ENCODE results near the gene SLC9C1.

SLC9C1 gene
- 0 reads per million in 3 donors for total RNA-seq

GRCh38 chr3:112293368-112294321 lies at the start of gene SLC9C1:
SLC9C1 (minus strand) TSS chr3:112294216; CDS start chr3:112286791, 7,425 bp downstream.
- H3K27ac ChIP-seq (ENCODE audit: insufficient read depth, low read length, poor library complexity, severe bottlenecking): no peak within 1 kb of the TSS
- H3K4me3 ChIP-seq (ENCODE audit: insufficient read depth, low read depth, low read length, poor library complexity, severe bottlenecking): no peak within 1 kb of the TSS
- H3K9me3 ChIP-seq (ENCODE audit: control insufficient read depth, low read length): no peaks in the 10 kb centered on the region
- DNase-seq: peak in 1 of 3 donors; percentile 11
- peaks cover 9% of the 10 kb centered on the region for H3K4me1 ChIP-seq (ENCODE audit: control insufficient read depth, insufficient read depth, low read length, poor library complexity, severe bottlenecking)
- H3K36me3 ChIP-seq (ENCODE audit: control insufficient read depth, insufficient read depth, low read length): no peaks in the 10 kb centered on the region
- no peaks in the 10 kb centered on the region for H3K27me3 ChIP-seq (replicated peaks; ENCODE audit: control insufficient read depth, insufficient read depth, low read length, poor library complexity, severe bottlenecking)

GRCh38 chr3:112341386-112341785 lies 47.4 kb upstream of the SLC9C1 start:
- no peaks in the 10 kb centered on the region for H3K9me3 ChIP-seq (ENCODE audit: control insufficient read depth, low read length)
- H3K4me1 ChIP-seq (ENCODE audit: control insufficient read depth, insufficient read depth, low read length, poor library complexity, severe bottlenecking): no peaks in the 10 kb centered on the region
- no peaks in the 10 kb centered on the region for H3K36me3 ChIP-seq (ENCODE audit: control insufficient read depth, insufficient read depth, low read length)
- DNase-seq: no peak
- no peak overlapping the region for H3K27ac ChIP-seq (ENCODE audit: insufficient read depth, low read length, poor library complexity, severe bottlenecking)
- H3K4me3 ChIP-seq (ENCODE audit: insufficient read depth, low read depth, low read length, poor library complexity, severe bottlenecking): no peak overlapping the region
- no peaks in the 10 kb centered on the region for H3K27me3 ChIP-seq (replicated peaks; ENCODE audit: control insufficient read depth, insufficient read depth, low read length, poor library complexity, severe bottlenecking)

- H3K27me3 ChIP-seq (replicated peaks; ENCODE audit: control insufficient read depth, insufficient read depth, low read length, poor library complexity, severe bottlenecking): no peaks in the 10 kb centered on the region
- no peaks in the 10 kb centered on the region for H3K4me1 ChIP-seq (ENCODE audit: control insufficient read depth, insufficient read depth, low read length, poor library complexity, severe bottlenecking)
- no peak overlapping the region for H3K4me3 ChIP-seq (ENCODE audit: insufficient read depth, low read depth, low read length, poor library complexity, severe bottlenecking)
- H3K36me3 ChIP-seq (ENCODE audit: control insufficient read depth, insufficient read depth, low read length): no peaks in the 10 kb centered on the region
- no peak overlapping the region for H3K27ac ChIP-seq (ENCODE audit: insufficient read depth, low read length, poor library complexity, severe bottlenecking)
- no peaks in the 10 kb centered on the region for H3K9me3 ChIP-seq (ENCODE audit: control insufficient read depth, low read length)
- no peak for DNase-seq
These were observed 45.6 kb upstream of the SLC9C1 start for GRCh38 chr3:112339609-112340008.

- H3K4me1 ChIP-seq (ENCODE audit: control insufficient read depth, insufficient read depth, low read length, poor library complexity, severe bottlenecking): no peaks in the 10 kb centered on the region
- no peaks in the 10 kb centered on the region for H3K27me3 ChIP-seq (replicated peaks; ENCODE audit: control insufficient read depth, insufficient read depth, low read length, poor library complexity, severe bottlenecking)
- no peaks in the 10 kb centered on the region for H3K9me3 ChIP-seq (ENCODE audit: control insufficient read depth, low read length)
- no peak overlapping the region for H3K27ac ChIP-seq (ENCODE audit: insufficient read depth, low read length, poor library complexity, severe bottlenecking)
- H3K36me3 ChIP-seq (ENCODE audit: control insufficient read depth, insufficient read depth, low read length): no peaks in the 10 kb centered on the region
- H3K4me3 ChIP-seq (ENCODE audit: insufficient read depth, low read depth, low read length, poor library complexity, severe bottlenecking): no peak overlapping the region
- no peak for DNase-seq
These were observed 45.1 kb upstream of the SLC9C1 start for GRCh38 chr3:112339134-112339533.

GRCh38 chr3:112338727-112339056 lies 44.7 kb upstream of the SLC9C1 start:
- no peak overlapping the region for H3K27ac ChIP-seq (ENCODE audit: insufficient read depth, low read length, poor library complexity, severe bottlenecking)
- no peak for DNase-seq
- H3K9me3 ChIP-seq (ENCODE audit: control insufficient read depth, low read length): no peaks in the 10 kb centered on the region
- H3K4me3 ChIP-seq (ENCODE audit: insufficient read depth, low read depth, low read length, poor library complexity, severe bottlenecking): no peak overlapping the region
- H3K4me1 ChIP-seq (ENCODE audit: control insufficient read depth, insufficient read depth, low read length, poor library complexity, severe bottlenecking): peaks cover under 1% of the 10 kb centered on the region
- H3K27me3 ChIP-seq (replicated peaks; ENCODE audit: control insufficient read depth, insufficient read depth, low read length, poor library complexity, severe bottlenecking): no peaks in the 10 kb centered on the region
- H3K36me3 ChIP-seq (ENCODE audit: control insufficient read depth, insufficient read depth, low read length): no peaks in the 10 kb centered on the region

GRCh38 chr3:112338021-112338726 lies 44.2 kb upstream of the SLC9C1 start:
- DNase-seq: no peak
- peaks cover 5% of the 10 kb centered on the region for H3K4me1 ChIP-seq (ENCODE audit: control insufficient read depth, insufficient read depth, low read length, poor library complexity, severe bottlenecking)
- no peaks in the 10 kb centered on the region for H3K27me3 ChIP-seq (replicated peaks; ENCODE audit: control insufficient read depth, insufficient read depth, low read length, poor library complexity, severe bottlenecking)
- no peak overlapping the region for H3K4me3 ChIP-seq (ENCODE audit: insufficient read depth, low read depth, low read length, poor library complexity, severe bottlenecking)
- H3K9me3 ChIP-seq (ENCODE audit: control insufficient read depth, low read length): no peaks in the 10 kb centered on the region
- H3K36me3 ChIP-seq (ENCODE audit: control insufficient read depth, insufficient read depth, low read length): no peaks in the 10 kb centered on the region
- no peak overlapping the region for H3K27ac ChIP-seq (ENCODE audit: insufficient read depth, low read length, poor library complexity, severe bottlenecking)

GRCh38 chr3:112335434-112335781 lies 41.4 kb upstream of the SLC9C1 start:
- DNase-seq: no peak
- Histone ChIP-seq H3K4me3 (ENCODE audit: insufficient read depth, low read depth, low read length, poor library complexity, severe bottlenecking) (no peak overlapping the region), H3K27ac (ENCODE audit: insufficient read depth, low read length, poor library complexity, severe bottlenecking) (no peak overlapping the region), H3K9me3 (ENCODE audit: control insufficient read depth, low read length) (no peaks in the 10 kb centered on the region), H3K4me1 (ENCODE audit: control insufficient read depth, insufficient read depth, low read length, poor library complexity, severe bottlenecking) (peaks cover 10% of the 10 kb centered on the region), H3K27me3 (replicated peaks; ENCODE audit: control insufficient read depth, insufficient read depth, low read length, poor library complexity, severe bottlenecking) (no peaks in the 10 kb centered on the region), H3K36me3 (ENCODE audit: control insufficient read depth, insufficient read depth, low read length) (no peaks in the 10 kb centered on the region)

GRCh38 chr3:112334691-112335433 lies 40.8 kb upstream of the SLC9C1 start:
- H3K27ac ChIP-seq (ENCODE audit: insufficient read depth, low read length, poor library complexity, severe bottlenecking): no peak overlapping the region
- H3K9me3 ChIP-seq (ENCODE audit: control insufficient read depth, low read length): no peaks in the 10 kb centered on the region
- no peak overlapping the region for H3K4me3 ChIP-seq (ENCODE audit: insufficient read depth, low read depth, low read length, poor library complexity, severe bottlenecking)
- H3K36me3 ChIP-seq (ENCODE audit: control insufficient read depth, insufficient read depth, low read length): no peaks in the 10 kb centered on the region
- no peak for DNase-seq
- H3K27me3 ChIP-seq (replicated peaks; ENCODE audit: control insufficient read depth, insufficient read depth, low read length, poor library complexity, severe bottlenecking): no peaks in the 10 kb centered on the region
- peaks cover 10% of the 10 kb centered on the region for H3K4me1 ChIP-seq (ENCODE audit: control insufficient read depth, insufficient read depth, low read length, poor library complexity, severe bottlenecking)

GRCh38 chr3:112333381-112334317 lies 39.6 kb upstream of the SLC9C1 start:
- no peak for DNase-seq
- Histone ChIP-seq H3K27ac (ENCODE audit: insufficient read depth, low read length, poor library complexity, severe bottlenecking) (no peak overlapping the region), H3K27me3 (replicated peaks; ENCODE audit: control insufficient read depth, insufficient read depth, low read length, poor library complexity, severe bottlenecking) (no peaks in the 10 kb centered on the region)

More at GRCh38 chr3:112333381-112334317, 39.6 kb upstream of the SLC9C1 start:
- H3K9me3 ChIP-seq (ENCODE audit: control insufficient read depth, low read length): no peaks in the 10 kb centered on the region
- H3K4me1 ChIP-seq (ENCODE audit: control insufficient read depth, insufficient read depth, low read length, poor library complexity, severe bottlenecking): peaks cover 10% of the 10 kb centered on the region
- no peaks in the 10 kb centered on the region for H3K36me3 ChIP-seq (ENCODE audit: control insufficient read depth, insufficient read depth, low read length)
- peak overlapping the region; percentile 69 for H3K4me3 ChIP-seq (ENCODE audit: insufficient read depth, low read depth, low read length, poor library complexity, severe bottlenecking)
